SK-N-SH (cell line): ENCODE results near the gene MRPL27. TPM values are rescaled to one million over a fixed set of nuclear protein-coding genes. Genes with fewer than 3 reads are reported as not detected.

Source experiments
- CTCF ChIA-PET: fragments of 300-600, 350-600 bp; formaldehyde crosslinking; extraction: SDS; loops from one replicate; lab custom pipeline; 2021; lab: Yijun Ruan, JAX
- POLR2A ChIA-PET: fragments of 350-600 bp; sonication (Branson Sonifier 250); formaldehyde crosslinking; extraction: SDS; loops from one replicate; lab custom pipeline; 2020; ENCODE audit warnings: antibody characterized with exemption, inconsistent platforms; lab: Yijun Ruan, JAX
- DNase-seq: peaks from one replicate; pipeline ENCODE4 v3.0.0; 2012
- H2AFZ ChIP-seq: fragments of 200-600 bp; sonication (generic); 2 replicates; pipeline ENCODE4 v1.8.1; 2016; ENCODE audit warnings: antibody characterized with exemption, mild to moderate bottlenecking, low read depth
- H3F3A ChIP-seq: fragments of 200-600 bp; sonication (generic); replicated peaks from 2 replicates; pipeline ENCODE3; 2016; ENCODE audit warnings: antibody characterized with exemption, mild to moderate bottlenecking; ENCODE audit not compliant: insufficient read depth
- H3K27ac ChIP-seq, 2 experiments: fragments of 200-500 bp in 1 of 2; fragments of 200-600 bp in 1 of 2; sonication (Bioruptor generic) in 1 of 2; sonication (generic), shearing (Covaris generic) in 1 of 2; 2 replicates each; pipeline versions ENCODE4 v1.5.1 to v1.6.1; 2014 to 2016; ENCODE audit warnings: low read depth in 2 of 2, inconsistent platforms in 1 of 2, low read length in 1 of 2, mild to moderate bottlenecking in 1 of 2, mixed read lengths in 1 of 2
- H3K27me3 ChIP-seq: fragments of 200-600 bp; sonication (generic), shearing (Covaris generic); 2 replicates; pipeline ENCODE4 v1.6.1; 2016; ENCODE audit warnings: mixed run types; ENCODE audit not compliant: insufficient read depth
- H3K36me3 ChIP-seq, 2 experiments: fragments of 200-500 bp in 1 of 2; fragments of 200-600 bp in 1 of 2; sonication (Bioruptor generic) in 1 of 2; sonication (generic) in 1 of 2; replicated peaks in 1 of 2; 2 replicates each; pipeline versions ENCODE3 to v1.5.1; 2014 to 2016; ENCODE audit warnings: low read length in 1 of 2, mild to moderate bottlenecking in 1 of 2; ENCODE audit not compliant: insufficient read depth in 2 of 2, control insufficient read depth in 1 of 2
- H3K4me1 ChIP-seq, 2 experiments: fragments of 200-500 bp in 1 of 2; fragments of 200-600 bp in 1 of 2; sonication (Bioruptor generic) in 1 of 2; sonication (generic), shearing (Covaris generic) in 1 of 2; 2 replicates each; pipeline versions ENCODE4 v1.5.1 to v1.6.1; 2014 to 2016; ENCODE audit warnings: low read depth in 1 of 2, low read length in 1 of 2, mixed run types in 1 of 2; ENCODE audit not compliant: insufficient read depth in 2 of 2, control insufficient read depth in 1 of 2
- H3K4me2 ChIP-seq: fragments of 200-600 bp; sonication (generic), shearing (Covaris generic); 2 replicates; pipeline ENCODE4 v1.6.1; 2017; ENCODE audit warnings: mixed run types
- H3K4me3 ChIP-seq, 2 experiments: fragments of 200-500 bp in 1 of 2; fragments of 200-600 bp in 1 of 2; sonication (Bioruptor generic) in 1 of 2; sonication (generic), shearing (Covaris generic) in 1 of 2; 2 replicates each; pipeline versions ENCODE4 v1.5.1 to v1.8.1; 2014 to 2016; ENCODE audit warnings: low read depth in 2 of 2, inconsistent platforms in 1 of 2, low read length in 1 of 2, mild to moderate bottlenecking in 1 of 2, mixed read lengths in 1 of 2, moderate library complexity in 1 of 2
- H3K79me2 ChIP-seq: fragments of 200-600 bp; sonication (generic); 2 replicates; pipeline ENCODE4 v1.8.1; 2017; ENCODE audit warnings: mild to moderate bottlenecking; ENCODE audit not compliant: insufficient read depth
- H3K9ac ChIP-seq: fragments of 200-600 bp; sonication (generic); 2 replicates; pipeline ENCODE4 v1.6.1; 2017; ENCODE audit warnings: mixed run types
- H3K9me2 ChIP-seq: fragments of 200-600 bp; sonication (generic); 2 replicates; pipeline ENCODE4 v1.6.1; 2017; ENCODE audit warnings: mixed run types
- H3K9me3 ChIP-seq: fragments of 200-600 bp; sonication (generic); 2 replicates; pipeline ENCODE4 v1.6.1; 2017; ENCODE audit warnings: mixed run types, mild to moderate bottlenecking, moderate library complexity
- H4K20me1 ChIP-seq: fragments of 200-600 bp; sonication (generic); 2 replicates; pipeline ENCODE4 v1.6.1; 2017; ENCODE audit warnings: mild to moderate bottlenecking, mixed run types; ENCODE audit not compliant: insufficient read depth
- CTCF ChIP-seq: fragments of 200-600 bp; sonication (generic); IDR thresholded peaks from 2 replicates; pipeline ENCODE4 v1.6.1; 2017; ENCODE audit warnings: antibody characterized with exemption, mild to moderate bottlenecking, moderate library complexity
- EP300 ChIP-seq, 2 experiments: IDR thresholded peaks; 2 replicates each; pipeline versions ENCODE4 v1.4.0 to v1.6.1; 2012; ENCODE audit warnings: borderline replicate concordance in 1 of 2, low read depth in 1 of 2, low read length in 1 of 2
- EZH2phosphoT487 ChIP-seq: fragments of 200-600 bp; sonication (generic); IDR thresholded peaks from 2 replicates; pipeline ENCODE4 v1.6.1; 2017; ENCODE audit warnings: low read depth, mixed run types, mild to moderate bottlenecking, antibody characterized with exemption, moderate library complexity, borderline replicate concordance
- FOXJ3 ChIP-seq: sonication (generic); formaldehyde crosslinking; IDR thresholded peaks from 2 replicates; pipeline ENCODE4 v1.5.1; 2020; ENCODE audit warnings: mild to moderate bottlenecking, missing genetic modification reagents
- FOXM1 ChIP-seq: IDR thresholded peaks from 2 replicates; pipeline ENCODE4 v1.4.0; 2012; ENCODE audit warnings: low read depth, mild to moderate bottlenecking
- GABPA ChIP-seq: IDR thresholded peaks from 2 replicates; pipeline ENCODE4 v1.4.0; 2012; ENCODE audit warnings: low read depth, mild to moderate bottlenecking
- NRF1 ChIP-seq: IDR thresholded peaks from 2 replicates; pipeline ENCODE4 v1.6.1; 2012; ENCODE audit warnings: low read depth, mild to moderate bottlenecking, low read length
- POLR2AphosphoS5 ChIP-seq: IDR thresholded peaks from 2 replicates; pipeline ENCODE4 v1.6.1; 2012; ENCODE audit warnings: low read depth, low read length
- RAD21 ChIP-seq: IDR thresholded peaks from 2 replicates; pipeline ENCODE4 v1.6.1; 2012; ENCODE audit warnings: mild to moderate bottlenecking, low read length
- RCOR1 ChIP-seq: fragments of 150-350 bp; IDR thresholded peaks from 2 replicates; pipeline ENCODE4 v1.6.1; 2017; ENCODE audit warnings: antibody characterized with exemption, low read length
- REST ChIP-seq: IDR thresholded peaks from 2 replicates; pipeline ENCODE4 v1.6.1; 2012; ENCODE audit warnings: mild to moderate bottlenecking, low read depth, low read length, moderate library complexity
- RFX5 ChIP-seq: IDR thresholded peaks from 2 replicates; pipeline ENCODE4 v1.6.1; 2012; ENCODE audit warnings: mild to moderate bottlenecking, improper control_type of control experiment, low read length
- SIN3A ChIP-seq: IDR thresholded peaks from 2 replicates; pipeline ENCODE4 v1.6.1; 2012; ENCODE audit warnings: low read depth, mild to moderate bottlenecking, low read length, moderate library complexity, borderline replicate concordance
- TEAD4 ChIP-seq: IDR thresholded peaks from 2 replicates; pipeline ENCODE4 v1.4.0; 2012; ENCODE audit warnings: mild to moderate bottlenecking, borderline replicate concordance; ENCODE audit not compliant: insufficient read depth
- YY1 ChIP-seq: IDR thresholded peaks from 2 replicates; pipeline ENCODE4 v1.4.0; 2012; ENCODE audit warnings: low read depth, mild to moderate bottlenecking
- WGBS: methylation state at CpG from one replicate; pipeline ENCODE4 v1.1.6; 2017; ENCODE audit warnings: low lambda C conversion rate; 5-methylcytosine and 5-hydroxymethylcytosine counted together
- polyA plus RNA-seq, 3 experiments: library from polyadenylated mRNA; depleted of rRNA; stranded (reverse); fragments of >200 nt; gene quantifications; 2 replicates each; pipeline ENCODE4 v1.2.3, GENCODE V29; 2012

The MRPL27 gene
- polyA plus RNA-seq, 1 of the 3 experiments (the other 2 are of a cell fraction), result 266 TPM

- TF ChIP-seq FOXM1, result no peak
Measured at GRCh38 chr17:50371526-50371925, 1.5 kb downstream of the MRPL27 start (continued).

GRCh38 chr17:50370052-50370451 lies 2.9 kb downstream of the MRPL27 start:
- Histone ChIP-seq H3K9ac (no peak overlapping the region), H3K4me2 (no peak overlapping the region), H3K27ac (no peak overlapping the region), H3K79me2 (peaks cover 38% of the 10 kb centered on the region), H3K36me3 (peaks cover 42 to 56% of the 10 kb centered on the region in 2 experiments), H3K4me1 (peaks cover 0 to 15% of the 10 kb centered on the region in 2 experiments; a peak in 2 of 4 replicates), H2AFZ (no peak overlapping the region), H3F3A (no peaks in the 10 kb centered on the region), H3K4me3 (no peak overlapping the region), H3K9me2 (no peaks in the 10 kb centered on the region), H3K27me3 (no peaks in the 10 kb centered on the region), H3K9me3 (no peaks in the 10 kb centered on the region), H4K20me1 (no peaks in the 10 kb centered on the region)
- ChIA-PET CTCF (interaction anchor here (0.6 to 8.1 kb wide), 5 partner anchors 8 to 200 kb away, joined by 3 to 51 read pairs (median 14); partner anchors contain the start of gene LRRC59), POLR2A (interaction anchor here (1.3 kb wide), 1 partner anchor 11 kb away, joined by 3 read pairs; no protein-coding TSS in a partner anchor)
- no peak for TF ChIP-seq NRF1
- no peak for TF ChIP-seq POLR2AphosphoS5
- no peak for TF ChIP-seq RCOR1
- TF ChIP-seq GABPA, result no peak
- TF ChIP-seq RAD21, result no peak
- no peak for TF ChIP-seq YY1
- TF ChIP-seq EZH2phosphoT487, result no peak
- no peak for TF ChIP-seq SIN3A
- TF ChIP-seq FOXM1, result no peak
- WGBS, result 90% methylated on average over 5 of the region's 5 CpGs
- DNase-seq, result no peak

- Histone ChIP-seq H3K27ac (no peak overlapping the region), H3F3A (peaks cover 10% of the 10 kb centered on the region), H3K9ac (no peak overlapping the region), H3K9me2 (no peaks in the 10 kb centered on the region), H3K79me2 (peaks cover 25% of the 10 kb centered on the region), H3K4me3 (no peak overlapping the region), H4K20me1 (no peaks in the 10 kb centered on the region), H3K36me3 (peaks cover 42 to 56% of the 10 kb centered on the region in 2 experiments), H3K27me3 (no peaks in the 10 kb centered on the region), H3K4me2 (no peak overlapping the region), H2AFZ (no peak overlapping the region), H3K9me3 (no peaks in the 10 kb centered on the region), H3K4me1 (peaks cover 9 to 33% of the 10 kb centered on the region in 2 experiments; a peak in 3 of 4 replicates)
- no peak for DNase-seq
- ChIA-PET POLR2A (no interaction called here), CTCF (interaction anchor here (0.8 to 3.4 kb wide), 5 partner anchors 13 to 280 kb away, joined by 3 to 22 read pairs (median 4); partner anchors contain the start of gene LRRC59)
- no peak for TF ChIP-seq FOXJ3
- no peak for TF ChIP-seq CTCF
- no peak for TF ChIP-seq TEAD4
- no peak for TF ChIP-seq RFX5
- TF ChIP-seq EP300 (IDR thresholded peaks at IDR 0.05; ENCODE audit: borderline replicate concordance in 1 of 2, low read depth in 1 of 2, low read length in 1 of 2), result no peak
- no peak for TF ChIP-seq REST
- no peak for TF ChIP-seq RAD21
- 46% methylated on average over 1 of the region's 1 CpG for WGBS
Measured at GRCh38 chr17:50367401-50367800, 5.6 kb downstream of the MRPL27 start.
